Liver (tissue), 3 donors: ENCODE results near the gene TMEM200C.

Experiments used
- CTCF ChIP-seq: fragments of 150-350 bp; IDR thresholded peaks from 2 replicates; pipeline ENCODE4 v1.5.1; 2017; ENCODE audit warnings: improper control_type of control experiment, low read depth, low read length; ENCODE audit not compliant: missing input control
- MAX ChIP-seq: IDR thresholded peaks from 2 replicates; pipeline ENCODE4 v1.6.1; 2016; ENCODE audit warnings: antibody characterized with exemption
- RAD21 ChIP-seq, 2 donors: IDR thresholded peaks; 2 replicates each; pipeline ENCODE4 v1.6.1; 2016; ENCODE audit warnings: antibody characterized with exemption in 2 of 2, mild to moderate bottlenecking in 2 of 2
- REST ChIP-seq: IDR thresholded peaks from 2 replicates; pipeline ENCODE4 v1.6.1; 2016; ENCODE audit warnings: antibody characterized with exemption, mild to moderate bottlenecking
- RXRA ChIP-seq, 2 donors: IDR thresholded peaks; 2 replicates each; pipeline ENCODE4 v1.6.1; 2017 to 2018; ENCODE audit warnings: antibody characterized with exemption in 2 of 2, mild to moderate bottlenecking in 1 of 2
- SP1 ChIP-seq: IDR thresholded peaks from 2 replicates; pipeline ENCODE4 v1.6.1; 2018; ENCODE audit warnings: antibody characterized with exemption, mild to moderate bottlenecking
- TAF1 ChIP-seq: conservative IDR thresholded peaks from 2 replicates; pipeline ENCODE4 v1.6.1; 2016; ENCODE audit warnings: antibody characterized with exemption, mild to moderate bottlenecking
- YY1 ChIP-seq: IDR thresholded peaks from 2 replicates; pipeline ENCODE4 v1.6.1; 2016; ENCODE audit warnings: antibody characterized with exemption, mild to moderate bottlenecking
- donor health status: healthy.
- donor health status: healthy.

GRCh38 chr18:5894611-5895298 is 567 bp downstream of the TMEM200C start:
- TF ChIP-seq TAF1 (no peak), CTCF (no peak), RAD21 (IDR thresholded peaks at IDR 0.05) (no peak), MAX (no peak), REST (no peak), YY1 (no peak), SP1 (no peak), RXRA (IDR thresholded peaks at IDR 0.05) (no peak)
